Measurements from ENCODE around the gene HEXA.

The HEXA gene

DNA sequence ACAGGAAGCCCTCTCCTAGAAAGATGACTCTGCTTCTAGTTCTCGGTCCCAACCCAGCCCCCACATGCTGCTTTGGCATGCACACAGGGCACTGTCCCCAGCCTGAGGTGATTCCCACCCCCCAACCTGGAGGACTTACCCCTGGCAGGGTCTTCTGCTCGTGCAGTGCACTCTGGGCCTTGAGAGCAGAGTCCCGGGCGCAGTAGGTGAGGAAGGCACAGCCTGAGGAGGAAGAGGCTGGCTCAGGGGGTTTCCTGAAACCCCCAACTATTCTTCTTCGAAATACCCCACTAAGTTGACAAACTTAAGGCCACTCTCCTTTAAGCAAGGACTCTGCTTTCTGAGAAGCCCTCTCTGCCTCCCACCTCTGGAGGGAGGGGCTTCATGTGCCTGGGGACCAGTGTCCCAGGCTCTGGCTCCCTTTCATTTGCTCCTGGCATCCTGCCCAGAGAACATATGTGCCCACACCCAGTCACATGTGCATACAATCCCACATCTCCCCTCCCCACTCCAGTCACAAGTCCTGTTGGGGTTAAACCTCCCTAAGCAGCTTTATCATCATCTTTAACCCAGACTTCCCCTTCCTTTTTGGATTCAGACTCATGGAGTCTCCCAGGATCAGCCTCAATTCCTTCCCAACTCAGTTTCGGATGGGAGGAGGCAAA is 60.0 kb downstream of the HEXA start:
- DNase-seq (ENCODE audit: insufficient read length, low spot score) = no peak
- FAIRE-seq = no peak
- TF ChIP-seq PAX5 (IDR thresholded peaks at IDR 0.05; ENCODE audit: insufficient read depth, low read length, severe bottlenecking) = no peak
- TF ChIP-seq POLR2A (IDR thresholded peaks at IDR 0.05; ENCODE audit: low read depth, low read length) = no peak
- TF ChIP-seq SPI1 (IDR thresholded peaks at IDR 0.05; ENCODE audit: low read depth, low read length) = no peak
- no peak for TF ChIP-seq TAF1 (IDR thresholded peaks at IDR 0.05; ENCODE audit: low read depth, low read length)
- TF ChIP-seq POLR2AphosphoS5 (IDR thresholded peaks at IDR 0.05; ENCODE audit: low read depth, low read length) = no peak

DNA sequence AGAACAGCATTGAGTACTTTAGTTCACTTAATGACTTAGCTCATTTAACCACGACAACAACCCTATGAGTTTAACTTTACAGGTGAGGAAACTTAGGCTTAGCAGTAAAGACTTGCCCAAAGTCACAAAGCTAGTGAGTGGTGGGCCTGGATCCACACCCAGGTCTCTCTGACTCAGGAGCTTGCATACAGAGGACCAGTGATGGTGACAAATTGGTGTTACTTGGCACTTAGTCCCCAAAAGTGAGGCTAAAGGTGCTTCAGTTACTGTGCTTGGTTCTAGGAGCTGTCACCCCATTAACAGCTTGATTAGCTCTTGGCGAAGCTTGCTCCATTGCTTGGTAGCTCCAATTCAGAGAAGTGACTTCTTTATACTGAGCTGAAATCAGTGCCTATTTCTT is 61.9 kb downstream of the HEXA start:
- TF ChIP-seq POLR2AphosphoS5 (IDR thresholded peaks at IDR 0.05; ENCODE audit: low read depth, low read length) (no peak), PAX5 (IDR thresholded peaks at IDR 0.05; ENCODE audit: insufficient read depth, low read length, severe bottlenecking) (no peak), POU2F2 (IDR thresholded peaks at IDR 0.05; ENCODE audit: low read depth, low read length) (no peak), SPI1 (IDR thresholded peaks at IDR 0.05; ENCODE audit: low read depth, low read length) (no peak), POLR2A (IDR thresholded peaks at IDR 0.05; ENCODE audit: low read depth, low read length) (no peak), TAF1 (IDR thresholded peaks at IDR 0.05; ENCODE audit: low read depth, low read length) (no peak)
- FAIRE-seq = no peak
- no peak for DNase-seq (ENCODE audit: insufficient read length, low spot score)

DNA sequence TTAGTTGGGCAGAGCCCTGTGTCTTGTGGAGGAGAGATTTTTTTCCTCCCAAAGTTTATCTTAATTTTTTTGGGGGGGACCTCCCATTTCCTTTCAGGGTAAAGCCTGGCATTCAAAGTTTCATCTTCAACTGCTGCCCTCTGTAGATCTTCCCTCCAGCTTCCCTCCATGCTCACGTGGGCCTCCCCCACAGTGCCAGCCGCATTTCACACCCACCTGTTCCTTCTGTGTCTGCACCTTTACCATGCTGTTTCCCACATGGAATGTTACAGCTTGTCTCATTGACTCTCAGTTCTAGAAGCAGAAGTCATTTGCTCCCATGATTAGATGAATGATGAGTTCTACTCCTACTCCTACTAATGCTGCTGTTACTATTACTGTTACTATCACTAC is 62.4 kb downstream of the HEXA start:
- no peak for DNase-seq (ENCODE audit: insufficient read length, low spot score)
- no peak for FAIRE-seq
- TF ChIP-seq POLR2A (IDR thresholded peaks at IDR 0.05; ENCODE audit: low read depth, low read length) (no peak), SPI1 (IDR thresholded peaks at IDR 0.05; ENCODE audit: low read depth, low read length) (no peak), PAX5 (IDR thresholded peaks at IDR 0.05; ENCODE audit: insufficient read depth, low read length, severe bottlenecking) (no peak), POLR2AphosphoS5 (IDR thresholded peaks at IDR 0.05; ENCODE audit: low read depth, low read length) (no peak), TAF1 (IDR thresholded peaks at IDR 0.05; ENCODE audit: low read depth, low read length) (no peak), POU2F2 (IDR thresholded peaks at IDR 0.05; ENCODE audit: low read depth, low read length) (no peak)

DNA sequence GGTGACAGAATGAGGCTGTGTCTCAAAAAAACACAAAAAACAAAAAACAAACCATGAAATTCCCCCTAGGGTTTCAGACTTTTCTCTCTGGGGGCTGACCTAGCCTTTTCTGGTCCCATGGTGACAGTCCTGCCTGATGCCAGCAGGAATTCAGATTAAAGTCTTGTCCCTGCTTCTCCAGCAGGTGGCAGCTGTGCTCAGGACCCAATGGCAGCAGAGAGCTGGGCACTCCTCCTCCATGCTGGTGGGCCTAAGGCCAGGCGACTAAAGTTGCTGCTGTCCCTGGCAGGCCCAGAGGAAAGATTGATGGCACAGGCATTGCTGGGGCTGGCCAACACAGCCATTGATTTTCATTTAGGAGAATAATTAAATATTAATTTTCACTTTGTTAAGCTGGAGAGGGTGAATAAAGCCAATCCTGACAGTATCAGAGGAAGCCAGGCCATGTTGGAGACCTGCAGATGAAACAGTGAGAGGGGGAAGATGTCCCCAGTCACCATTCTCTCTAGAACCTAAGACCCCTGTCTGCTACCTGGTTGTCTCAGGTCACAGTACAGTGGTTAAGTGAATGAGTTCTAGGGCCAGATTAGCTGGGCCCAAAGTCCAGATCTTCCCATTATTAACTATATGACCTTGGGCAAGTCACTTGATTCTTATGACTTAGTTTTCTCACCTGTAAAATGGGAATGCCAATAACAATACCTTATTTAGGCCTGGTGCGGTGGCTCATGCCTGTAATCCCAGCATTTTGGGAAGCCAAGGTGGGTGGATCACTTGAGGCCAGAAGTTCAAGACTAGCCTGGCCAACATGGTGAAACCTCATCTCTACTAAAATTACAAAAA is 63.0 kb downstream of the HEXA start:
- FAIRE-seq = peak; percentile 92

DNA sequence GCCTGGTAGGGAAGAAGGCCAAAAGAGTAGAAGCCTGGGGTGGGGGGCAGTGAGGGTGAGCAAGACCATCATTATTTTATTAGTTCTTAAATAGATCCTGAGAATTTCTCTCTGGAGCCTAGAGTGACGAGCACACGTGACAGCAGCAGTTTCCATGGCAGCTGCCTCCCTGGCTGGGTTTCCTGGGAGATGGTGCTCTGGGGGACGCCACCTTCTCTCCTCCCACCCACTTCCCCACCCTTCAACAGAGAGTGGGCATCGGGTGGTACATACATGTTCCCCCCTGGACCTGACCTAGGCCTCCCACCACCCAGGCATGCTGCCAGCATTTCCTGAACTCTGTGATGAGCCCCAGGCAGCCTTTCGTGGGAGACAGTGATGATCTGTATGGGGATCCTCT is 68.8 kb downstream of the HEXA start:
- DNase-seq (ENCODE audit: insufficient read length, low spot score) (no peak), FAIRE-seq (no peak)
- TF ChIP-seq SPI1 (IDR thresholded peaks at IDR 0.05; ENCODE audit: low read depth, low read length) (no peak), POU2F2 (IDR thresholded peaks at IDR 0.05; ENCODE audit: low read depth, low read length) (no peak), TAF1 (IDR thresholded peaks at IDR 0.05; ENCODE audit: low read depth, low read length) (no peak), PAX5 (IDR thresholded peaks at IDR 0.05; ENCODE audit: insufficient read depth, low read length, severe bottlenecking) (no peak), POLR2A (IDR thresholded peaks at IDR 0.05; ENCODE audit: low read depth, low read length) (no peak), POLR2AphosphoS5 (IDR thresholded peaks at IDR 0.05; ENCODE audit: low read depth, low read length) (no peak)

More for the DNA sequence above, 63.0 kb downstream of the HEXA start:
- TF ChIP-seq PAX5 (IDR thresholded peaks at IDR 0.05; ENCODE audit: insufficient read depth, low read length, severe bottlenecking) = no peak
- no peak for TF ChIP-seq POU2F2 (IDR thresholded peaks at IDR 0.05; ENCODE audit: low read depth, low read length)
- TF ChIP-seq POLR2A (IDR thresholded peaks at IDR 0.05; ENCODE audit: low read depth, low read length) = no peak
- TF ChIP-seq POLR2AphosphoS5 (IDR thresholded peaks at IDR 0.05; ENCODE audit: low read depth, low read length) = no peak
- TF ChIP-seq SPI1 (IDR thresholded peaks at IDR 0.05; ENCODE audit: low read depth, low read length) = no peak
- TF ChIP-seq TAF1 (IDR thresholded peaks at IDR 0.05; ENCODE audit: low read depth, low read length) = no peak
- peak; percentile 71 for DNase-seq (ENCODE audit: insufficient read length, low spot score)

DNA sequence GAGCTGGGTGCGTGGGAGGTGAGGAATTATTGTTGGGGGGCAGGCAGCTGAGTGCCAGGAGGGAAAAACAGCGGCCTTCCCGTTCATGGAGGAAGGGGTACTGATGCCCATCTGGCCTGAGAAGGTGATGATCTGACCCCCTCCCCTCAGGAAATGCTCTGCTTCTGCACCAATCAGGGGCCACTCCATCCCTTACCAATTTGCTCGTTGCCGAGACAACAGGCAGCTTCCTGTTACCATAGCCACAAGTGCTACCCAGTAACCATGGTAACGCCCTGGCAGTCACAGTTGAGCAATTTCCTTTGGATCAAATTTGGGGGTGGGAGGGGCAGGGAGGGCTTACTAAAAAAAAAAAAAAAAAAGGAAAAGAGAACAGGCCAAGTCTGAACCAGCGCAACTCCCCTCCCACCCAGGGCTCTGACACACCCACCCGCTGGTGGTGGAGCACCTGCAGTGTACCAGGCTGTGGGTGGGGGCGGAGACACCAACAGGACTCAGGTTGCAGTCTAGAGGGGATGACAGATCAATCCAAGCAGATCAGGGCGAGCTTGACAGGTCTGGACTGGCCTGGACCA is 69.5 kb downstream of the HEXA start:
- peak; percentile 45 for FAIRE-seq

DNA sequence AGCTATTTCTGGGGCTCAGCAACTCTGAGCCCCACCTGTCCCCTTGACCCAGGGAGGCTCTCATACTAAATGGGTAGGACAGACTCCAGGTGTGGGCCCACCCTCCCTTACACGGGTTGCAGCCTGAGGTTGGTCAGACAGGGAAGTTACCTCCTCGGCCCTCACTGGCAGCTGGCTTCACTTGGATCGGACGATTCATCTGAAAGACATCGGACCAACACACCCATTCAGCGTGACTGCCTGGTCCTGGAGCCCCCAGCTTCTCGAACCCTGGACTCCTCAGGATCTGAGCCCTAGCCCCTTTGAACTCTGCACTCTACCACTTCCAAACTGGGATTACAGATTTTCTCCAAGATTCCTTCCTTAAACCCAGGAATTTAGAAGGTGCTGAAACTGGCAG is 71.2 kb downstream of the HEXA start:
- no peak for TF ChIP-seq POU2F2 (IDR thresholded peaks at IDR 0.05; ENCODE audit: low read depth, low read length)
- TF ChIP-seq POLR2AphosphoS5 (IDR thresholded peaks at IDR 0.05; ENCODE audit: low read depth, low read length) = no peak
- no peak for TF ChIP-seq POLR2A (IDR thresholded peaks at IDR 0.05; ENCODE audit: low read depth, low read length)
- no peak for TF ChIP-seq SPI1 (IDR thresholded peaks at IDR 0.05; ENCODE audit: low read depth, low read length)
- no peak for TF ChIP-seq PAX5 (IDR thresholded peaks at IDR 0.05; ENCODE audit: insufficient read depth, low read length, severe bottlenecking)
- no peak for TF ChIP-seq TAF1 (IDR thresholded peaks at IDR 0.05; ENCODE audit: low read depth, low read length)
- no peak for FAIRE-seq
- no peak for DNase-seq (ENCODE audit: insufficient read length, low spot score)

More for the DNA sequence above, 69.5 kb downstream of the HEXA start:
- TF ChIP-seq POLR2A (IDR thresholded peaks at IDR 0.05; ENCODE audit: low read depth, low read length) (no peak), POLR2AphosphoS5 (IDR thresholded peaks at IDR 0.05; ENCODE audit: low read depth, low read length) (no peak), SPI1 (IDR thresholded peaks at IDR 0.05; ENCODE audit: low read depth, low read length) (no peak), PAX5 (IDR thresholded peaks at IDR 0.05; ENCODE audit: insufficient read depth, low read length, severe bottlenecking) (no peak), POU2F2 (IDR thresholded peaks at IDR 0.05; ENCODE audit: low read depth, low read length) (no peak), TAF1 (IDR thresholded peaks at IDR 0.05; ENCODE audit: low read depth, low read length) (no peak)
- no peak for DNase-seq (ENCODE audit: insufficient read length, low spot score)

DNA sequence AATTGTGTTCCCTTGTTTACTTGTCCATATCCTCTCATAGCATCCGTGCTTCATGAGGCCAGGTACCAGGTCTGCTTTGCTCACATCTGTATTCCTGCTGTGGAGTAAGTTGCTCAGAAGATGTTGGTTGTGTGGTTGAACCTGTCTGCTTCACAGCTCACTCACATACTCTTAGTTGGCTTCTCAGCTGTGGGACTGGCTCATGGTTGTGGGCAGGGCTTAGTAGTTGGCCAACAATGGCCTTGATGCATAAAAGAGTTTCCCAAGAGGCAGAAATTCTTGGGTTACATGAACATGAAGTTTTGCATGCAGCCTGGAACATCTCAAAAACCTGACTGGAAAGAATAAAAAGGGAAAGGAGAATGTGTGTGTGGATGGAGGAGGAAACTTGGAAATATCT is 72.9 kb downstream of the HEXA start:
- DNase-seq (ENCODE audit: insufficient read length, low spot score) = no peak
- FAIRE-seq = no peak
- TF ChIP-seq POU2F2 (IDR thresholded peaks at IDR 0.05; ENCODE audit: low read depth, low read length) (no peak), POLR2AphosphoS5 (IDR thresholded peaks at IDR 0.05; ENCODE audit: low read depth, low read length) (no peak), POLR2A (IDR thresholded peaks at IDR 0.05; ENCODE audit: low read depth, low read length) (no peak), SPI1 (IDR thresholded peaks at IDR 0.05; ENCODE audit: low read depth, low read length) (no peak), TAF1 (IDR thresholded peaks at IDR 0.05; ENCODE audit: low read depth, low read length) (no peak)

All from GM12891 (cell line).